GM19438 (cell line): Measurements from ENCODE around the gene MSH4.
"Not testable (repeated sequence)": the region's sequence is repeated elsewhere in the genome, so short reads cannot be mapped to it uniquely, and the experiment has no call there.

Experiments used
- ATAC-seq: cut with Tn5 transposase; IDR thresholded peaks from one replicate; pipeline ENCODE4 v1.9.1; 2021; ENCODE audit warnings: low read depth; ENCODE audit not compliant: unreplicated experiment

Gene MSH4

GRCh38 chr1:75796376-75797272, at the start of gene MSH4:
Gene MSH4 (plus strand): TSS chr1:75796882. CDS start chr1:75796986, 104 bp downstream.
- ATAC-seq = no peak

GRCh38 chr1:75757210-75757609, 39.5 kb upstream of the MSH4 start:
- ATAC-seq = not testable (repeated sequence)

GRCh38 chr1:75758543-75758942, 38.1 kb upstream of the MSH4 start:
- not testable (repeated sequence) for ATAC-seq

DNA sequence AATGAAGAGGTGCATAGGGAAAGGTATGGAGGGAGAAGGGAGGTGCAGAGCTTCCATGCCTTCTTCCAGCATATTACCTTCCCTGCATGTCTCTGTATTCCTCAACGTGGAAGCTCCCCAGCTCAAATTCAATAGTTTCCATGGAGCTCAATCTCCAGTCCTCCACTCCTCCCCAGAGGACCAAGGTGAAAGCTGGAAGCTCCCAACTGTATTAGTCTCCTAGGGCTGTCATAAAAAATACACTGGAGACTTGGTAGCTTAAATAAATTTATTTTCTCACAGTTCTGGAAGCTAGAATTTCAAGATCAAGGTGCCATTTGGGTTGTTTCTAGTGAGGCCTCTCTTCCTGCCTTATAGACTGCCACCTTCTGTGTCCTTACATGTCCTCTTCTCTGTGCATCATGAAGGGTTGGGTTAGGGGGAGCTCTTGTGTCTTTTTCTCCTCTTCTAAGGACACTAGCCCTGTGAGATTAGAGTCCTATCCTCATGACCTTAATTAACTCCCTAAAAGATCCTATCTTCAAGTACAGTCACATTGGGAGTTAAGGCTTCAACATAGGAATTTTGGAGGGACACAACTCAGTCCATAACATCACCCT, 32.5 kb upstream of the MSH4 start:
- ATAC-seq = no peak

- ATAC-seq = no peak
These were observed 30.9 kb upstream of the MSH4 start for GRCh38 chr1:75765697-75766355.

GRCh38 chr1:75768016-75768415, 28.7 kb upstream of the MSH4 start:
- ATAC-seq = no peak

GRCh38 chr1:75770761-75771160, 25.9 kb upstream of the MSH4 start:
- no peak for ATAC-seq

DNA sequence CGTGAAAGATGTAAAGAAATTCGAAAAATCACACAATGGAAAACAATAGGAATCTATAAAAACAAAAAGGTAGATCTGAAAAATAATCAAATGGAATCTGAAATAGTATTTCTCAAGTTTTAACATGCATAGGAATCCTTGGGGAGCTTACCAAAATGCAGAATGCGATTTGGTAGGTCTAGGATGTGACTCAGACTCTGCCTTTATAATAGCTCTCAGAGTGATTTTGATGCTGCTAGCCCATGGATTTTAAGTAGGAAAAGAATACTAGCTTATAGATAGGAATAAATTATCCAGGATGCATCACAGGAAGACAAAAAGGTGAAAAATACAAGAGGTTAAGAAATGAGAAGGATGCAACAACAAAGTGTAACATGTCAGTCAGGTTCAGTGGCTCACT, 24.7 kb upstream of the MSH4 start:
- ATAC-seq = no peak

- ATAC-seq = not testable (repeated sequence)
These were observed 18.9 kb upstream of the MSH4 start for GRCh38 chr1:75777812-75778211.

GRCh38 chr1:75778694-75779093, 18.0 kb upstream of the MSH4 start:
- ATAC-seq = not testable (repeated sequence)

DNA sequence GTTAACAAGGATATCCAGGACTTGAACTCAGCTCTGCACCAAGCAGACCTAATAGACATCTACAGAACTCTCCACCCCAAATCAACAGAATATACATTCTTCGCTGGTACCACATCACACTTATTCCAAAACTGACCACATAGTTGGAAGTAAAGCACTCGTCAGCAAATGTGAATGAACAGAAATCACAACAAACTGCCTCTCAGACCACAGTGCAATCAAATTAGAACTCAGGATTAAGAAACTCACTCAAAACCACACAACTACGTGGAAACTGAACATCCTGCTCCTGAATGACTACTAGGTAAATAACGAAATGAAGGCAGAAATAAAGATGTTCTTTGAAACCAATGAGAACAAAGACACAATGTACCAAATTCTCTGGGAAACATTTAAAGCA, 16.5 kb upstream of the MSH4 start:
- ATAC-seq = not testable (repeated sequence)

- ATAC-seq = not testable (repeated sequence)
These were observed 12.8 kb upstream of the MSH4 start for GRCh38 chr1:75783920-75784319.

DNA sequence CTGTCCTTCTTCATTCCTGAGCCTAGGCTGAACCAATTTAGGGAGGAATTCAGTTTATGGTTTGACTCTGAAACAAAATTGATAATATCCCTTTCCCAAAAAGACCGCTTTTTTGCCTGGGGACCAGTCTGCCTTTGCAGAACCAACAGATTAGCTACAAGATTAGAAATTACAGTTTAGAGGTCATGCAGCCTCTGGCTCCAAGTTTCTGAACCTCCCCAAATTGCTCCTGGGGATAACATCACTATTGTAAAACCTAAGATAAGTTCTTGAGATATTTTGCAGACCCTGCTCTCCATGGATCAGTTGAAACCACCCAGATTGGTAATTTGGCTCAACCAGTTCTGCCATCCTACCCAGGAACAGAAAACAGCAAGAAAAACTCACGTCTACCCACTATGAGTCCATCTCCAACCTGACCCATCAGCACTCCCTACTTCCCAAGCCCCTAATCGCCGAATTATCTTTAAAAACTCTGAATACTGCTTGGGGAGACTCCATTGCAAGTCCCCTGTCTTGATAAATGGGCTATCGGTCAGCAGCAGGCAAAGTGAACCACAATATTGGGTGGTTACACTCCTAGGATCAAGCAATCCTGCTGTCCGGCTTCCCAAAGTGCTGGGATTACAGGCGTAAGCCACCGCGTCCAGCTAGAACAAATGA, 11.2 kb upstream of the MSH4 start:
- ATAC-seq = peak; percentile 25

DNA sequence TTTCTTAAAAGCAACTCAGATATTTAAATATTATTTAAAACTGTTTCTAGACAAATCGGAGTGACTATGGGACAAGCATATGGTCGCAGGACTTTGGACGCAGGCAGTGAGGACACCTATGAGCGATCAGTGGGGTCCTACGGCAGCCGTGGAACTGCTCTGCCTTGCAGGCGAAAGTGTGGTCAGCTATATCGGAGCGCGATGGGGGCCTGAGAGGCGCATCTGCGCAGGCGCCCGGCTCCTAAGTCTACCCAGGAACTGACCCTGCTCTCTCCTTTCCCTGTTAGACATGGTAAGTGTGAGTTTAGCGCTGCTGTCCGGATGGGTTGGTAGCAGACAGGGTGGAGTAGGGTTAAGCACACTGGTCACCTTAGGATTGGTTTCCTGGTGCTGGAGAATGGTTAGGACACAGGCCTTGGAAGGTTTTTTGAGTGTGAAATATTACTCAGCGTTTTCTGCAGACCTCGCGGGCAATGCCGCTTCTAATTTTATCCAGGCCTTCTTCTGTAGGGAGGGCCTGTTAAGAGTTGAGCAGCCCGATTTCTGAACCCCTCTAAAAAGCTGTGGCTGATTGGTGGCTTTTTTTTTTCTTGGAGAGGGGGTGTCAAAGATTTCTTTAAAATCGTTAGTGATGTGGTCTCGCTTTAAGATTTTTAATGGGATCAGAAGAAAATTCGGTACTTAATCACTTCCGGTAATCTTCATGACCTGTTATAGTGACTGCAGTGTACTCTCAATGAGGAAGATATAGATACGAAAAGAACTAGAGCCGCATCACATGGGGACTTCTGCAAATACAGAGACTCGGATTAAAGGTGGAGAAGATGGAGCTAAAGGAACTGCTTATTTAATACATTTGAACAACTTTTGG, 10.5 kb upstream of the MSH4 start, which contains the start of gene RABGGTB:
RABGGTB (plus strand) TSS at position 274 of the 871 bp plus-strand sequence; CDS start at position 290, 16 bp downstream.
- ATAC-seq = peak; percentile 69

GRCh38 chr1:75786901-75787493, 9.7 kb upstream of the MSH4 start:
- ATAC-seq = no peak

DNA sequence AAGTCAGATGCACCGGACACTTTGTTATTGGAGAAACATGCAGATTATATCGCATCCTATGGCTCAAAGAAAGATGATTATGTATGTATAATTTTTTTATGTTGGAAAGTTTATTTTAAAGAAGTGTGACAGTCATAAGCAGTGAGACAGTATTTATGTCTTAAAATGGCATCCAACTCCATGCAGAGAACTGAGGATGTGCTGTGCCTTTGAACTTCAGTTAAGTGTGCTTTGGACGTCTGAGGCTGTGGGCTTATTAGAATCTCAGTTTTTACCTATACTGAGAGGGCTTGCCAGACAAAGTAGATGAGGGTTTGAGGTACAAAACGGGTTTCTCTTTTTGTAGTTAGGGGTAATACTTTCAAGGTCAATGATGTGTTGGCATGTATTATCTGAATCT, 9.2 kb upstream of the MSH4 start:
- no peak for ATAC-seq

DNA sequence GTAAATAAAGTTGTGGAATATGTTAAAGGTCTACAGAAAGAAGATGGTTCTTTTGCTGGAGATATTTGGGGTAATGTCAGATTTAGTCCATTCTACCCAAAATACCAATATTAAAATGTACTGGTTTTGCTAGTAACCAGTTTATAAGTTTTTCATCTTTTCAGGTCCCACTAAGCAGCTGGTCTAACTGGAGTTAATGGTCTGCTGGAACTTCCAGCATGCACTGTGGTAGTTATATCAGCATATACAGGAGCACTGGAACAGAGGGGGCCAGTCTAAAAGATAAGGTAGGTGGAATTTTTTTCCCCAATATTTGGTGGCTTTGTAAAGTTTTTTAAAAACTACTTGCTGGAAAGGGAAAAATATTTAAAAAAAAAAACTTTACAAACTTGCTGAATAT, 6.7 kb upstream of the MSH4 start:
- ATAC-seq = no peak

DNA sequence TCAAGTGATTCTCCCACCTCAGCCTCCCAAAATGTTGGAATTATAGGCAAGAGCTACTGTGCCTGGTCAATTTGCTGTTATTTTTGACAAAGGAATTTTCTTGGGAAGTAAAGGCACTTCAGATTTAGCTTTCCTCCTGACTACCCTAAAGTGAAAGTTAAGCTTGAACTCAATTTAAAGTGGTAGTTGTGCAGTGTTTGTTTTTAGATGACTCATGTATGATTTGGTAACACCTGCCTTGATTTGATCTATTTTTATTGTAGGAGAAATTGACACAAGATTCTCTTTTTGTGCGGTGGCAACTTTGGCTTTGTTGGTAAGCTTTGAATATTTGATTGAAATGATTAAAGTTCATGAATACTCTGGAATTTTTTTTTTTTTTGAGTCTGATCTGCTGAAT, 5.7 kb upstream of the MSH4 start:
- ATAC-seq = no peak

DNA sequence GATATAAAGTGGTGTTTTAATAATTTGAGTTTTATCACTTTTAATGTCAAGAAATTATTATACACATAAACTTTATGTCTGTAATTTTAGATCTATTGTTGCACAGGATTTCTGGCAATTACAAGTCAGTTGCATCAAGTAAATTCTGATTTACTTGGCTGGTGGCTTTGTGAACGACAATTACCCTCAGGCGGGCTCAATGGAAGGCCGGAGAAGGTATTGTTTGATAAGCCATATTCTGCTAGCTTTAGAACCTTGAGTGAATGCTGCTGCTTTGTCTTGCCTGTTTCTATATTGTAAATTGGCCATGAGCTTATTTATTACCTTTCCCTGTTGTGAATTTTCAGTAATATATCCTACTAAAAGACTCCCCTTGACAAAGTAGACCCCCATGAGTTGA, 4.6 kb upstream of the MSH4 start:
- no peak for ATAC-seq
